ENCODE data around the gene MRPL24. TPM values are rescaled to one million over a fixed set of nuclear protein-coding genes. Genes with fewer than 3 reads are reported as not detected.

MRPL24 gene
- total and polyA plus RNA-seq, 8 donors = 39.8 to 68.6 (median 48.3) TPM

- ATAC-seq = peak; percentile 8 to 33 (median 12)
- peaks cover 22 to 37% (median 26%) of the 10 kb centered on the region in 3 donors for H3K4me1 ChIP-seq
- DNase-seq = peak; percentile 68 to 90 (median 74)
- TF ChIP-seq CTCF (IDR thresholded peaks at IDR 0.05) = peak in 1 of 4 donors; percentile 4
- FAIRE-seq = no peak
- peak overlapping the region; percentile 61 to 98 (median 96) for H3K4me3 ChIP-seq
- H3K27me3 ChIP-seq = no peaks in the 10 kb centered on the region
- H3K9me3 ChIP-seq = no peaks in the 10 kb centered on the region
- intact Hi-C loops (cut with DNase I) = no loop called here
- H3K36me3 ChIP-seq = no peaks in the 10 kb centered on the region
- peak overlapping the region; percentile 89 to 95 (median 92) for H3K27ac ChIP-seq
- 0 to 1% methylated on average over 61 to 64 of the region's 64 CpGs for WGBS, 2 donors
These were observed 10.0 kb upstream of the MRPL24 start for GRCh38 chr1:156750711-156751450.

- no peaks in the 10 kb centered on the region for H3K27me3 ChIP-seq
- intact Hi-C loops (cut with DNase I) = no loop called here
- H3K27ac ChIP-seq = peak overlapping the region; percentile 89 to 95 (median 92)
- peak overlapping the region; percentile 61 to 98 (median 96) for H3K4me3 ChIP-seq
- ATAC-seq = peak in 3 of 4 donors; percentile 6 to 14 (median 7)
- no peaks in the 10 kb centered on the region for H3K36me3 ChIP-seq
- FAIRE-seq = no peak
- WGBS, 2 donors = 2 to 4% methylated on average over 5 of the region's 5 CpGs
- H3K9me3 ChIP-seq = no peaks in the 10 kb centered on the region
- TF ChIP-seq CTCF (IDR thresholded peaks at IDR 0.05) = no peak
- peak in 5 of 6 donors; percentile 60 to 78 (median 66) for DNase-seq
- peaks cover 22 to 42% (median 31%) of the 10 kb centered on the region in 3 donors for H3K4me1 ChIP-seq
These were observed 9.3 kb upstream of the MRPL24 start for GRCh38 chr1:156750191-156750672.

DNA sequence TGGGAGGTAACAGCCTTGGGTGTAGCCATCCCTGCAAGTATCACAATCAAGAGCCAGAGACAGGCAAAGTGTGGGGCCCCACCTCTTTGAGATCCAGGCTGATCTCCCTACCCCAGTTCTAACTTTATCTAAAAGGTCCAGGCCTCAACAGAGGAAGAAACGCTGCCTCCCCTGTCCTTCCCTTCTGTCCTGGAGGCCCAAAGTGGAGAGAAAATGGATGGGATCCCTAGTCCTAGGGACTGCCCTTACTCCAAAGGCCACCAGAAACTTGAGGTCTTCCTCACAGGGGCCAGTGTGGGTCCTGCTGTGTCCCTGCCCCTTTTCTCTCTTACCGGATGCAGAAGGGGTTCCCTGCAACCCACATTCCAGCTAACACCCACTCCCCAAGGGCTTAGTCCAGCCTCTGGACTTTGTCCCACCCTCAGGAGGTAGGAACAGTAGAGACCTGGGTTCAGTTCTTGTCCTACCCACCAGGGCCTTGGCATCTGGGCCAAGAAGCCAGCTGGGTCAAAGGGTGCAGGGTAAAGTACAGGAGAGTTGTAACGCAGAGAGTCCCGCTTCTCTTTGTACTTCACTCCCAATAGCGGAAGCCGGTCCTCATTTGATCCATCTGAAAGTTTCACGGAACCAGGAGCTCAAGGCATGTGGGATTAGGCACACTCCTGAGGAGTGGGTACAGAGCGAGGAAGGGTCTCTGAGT, 8.7 kb upstream of the MRPL24 start:
- ATAC-seq = no peak
- Histone ChIP-seq H3K4me1 (peaks cover 22 to 42% (median 31%) of the 10 kb centered on the region in 3 donors), H3K27me3 (no peaks in the 10 kb centered on the region), H3K27ac (peak overlapping the region; percentile 89 to 95 (median 92)), H3K36me3 (no peaks in the 10 kb centered on the region), H3K9me3 (no peaks in the 10 kb centered on the region), H3K4me3 (peak overlapping the region in 3 of 4 donors; percentile 93 to 98 (median 98))
- no peak for TF ChIP-seq CTCF (IDR thresholded peaks at IDR 0.05)
- intact Hi-C loops (cut with DNase I) = no loop called here
- WGBS, 2 donors = 8 to 10% methylated on average over 8 of the region's 8 CpGs
- DNase-seq = no peak
- no peak for FAIRE-seq

DNA sequence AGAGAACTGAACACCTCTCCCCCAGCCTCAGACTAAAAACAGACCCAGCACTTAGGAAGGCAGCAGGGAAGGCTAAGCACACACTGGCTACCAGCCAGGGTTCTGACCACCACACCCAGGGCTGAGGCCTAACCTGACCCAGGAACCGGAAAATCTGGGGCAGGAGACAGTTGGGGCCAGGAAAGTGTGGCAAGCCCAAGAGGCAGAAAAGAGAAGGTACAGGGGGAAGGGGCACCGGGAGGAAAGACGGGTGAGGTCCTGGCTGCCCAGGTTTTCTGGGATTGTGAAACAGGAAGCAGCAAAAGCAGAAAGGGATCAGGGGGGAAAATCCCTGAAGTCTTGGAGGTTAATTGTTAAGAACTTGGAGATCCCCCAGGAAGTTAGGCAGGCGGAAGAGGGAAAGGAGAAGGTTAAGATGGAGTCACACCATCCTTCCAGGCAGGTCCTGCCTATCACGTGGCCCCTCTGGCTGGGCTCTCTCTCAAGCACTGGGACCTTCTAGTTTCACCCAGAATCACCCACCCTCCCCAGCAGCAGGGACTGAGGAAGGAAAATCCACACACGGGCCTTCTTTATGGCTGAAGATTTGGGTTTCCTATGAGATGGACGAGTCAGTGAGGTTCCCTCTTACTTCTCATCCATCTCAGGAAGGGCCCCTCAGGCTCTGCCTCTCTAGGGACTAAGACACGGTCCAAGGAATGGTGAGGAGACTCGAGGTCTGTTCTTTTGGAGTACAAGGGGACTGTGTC, 8.0 kb upstream of the MRPL24 start:
- peak overlapping the region in 3 of 4 donors; percentile 7 to 98 (median 93) for H3K4me3 ChIP-seq
- FAIRE-seq (no peak), ATAC-seq (peak in 2 of 4 donors; percentile 1 to 2)

More for the DNA sequence above, 8.0 kb upstream of the MRPL24 start:
- WGBS, 2 donors = 9 to 14% methylated on average over 9 of the region's 9 CpGs
- Histone ChIP-seq H3K4me1 (peaks cover 22 to 42% (median 31%) of the 10 kb centered on the region in 3 donors), H3K27ac (peak overlapping the region; percentile 89 to 95 (median 92)), H3K36me3 (peaks cover 0 to 4% (median 2%) of the 10 kb centered on the region in 3 donors), H3K27me3 (no peaks in the 10 kb centered on the region), H3K9me3 (no peaks in the 10 kb centered on the region)
- TF ChIP-seq CTCF (IDR thresholded peaks at IDR 0.05) = no peak
- intact Hi-C loops (cut with DNase I) = no loop called here
- DNase-seq = peak in 3 of 6 donors; percentile 60 to 69 (median 67)
